Parathyroid adenoma (tissue), 2 donors: Measurements from ENCODE around the gene NAT14.

Source experiments
- H2AFZ ChIP-seq: fragments of 300-600 bp; sonication (generic); one replicate; pipeline ENCODE4 v1.7.0; 2017; ENCODE audit warnings: antibody characterized with exemption, mild to moderate bottlenecking
- H3K27ac ChIP-seq: fragments of 300-600 bp; sonication (generic); one replicate; pipeline ENCODE4 v1.7.0; 2017
- H3K27me3 ChIP-seq: fragments of 300-600 bp; sonication (generic); one replicate; pipeline ENCODE4 v1.7.0; 2017; ENCODE audit warnings: low read length; ENCODE audit not compliant: control insufficient read depth, insufficient read depth
- H3K36me3 ChIP-seq: fragments of 300-600 bp; sonication (generic); one replicate; pipeline ENCODE4 v1.7.0; 2017; ENCODE audit warnings: low read length; ENCODE audit not compliant: control insufficient read depth, insufficient read depth
- H3K4me1 ChIP-seq: fragments of 300-600 bp; sonication (generic); one replicate; pipeline ENCODE4 v1.7.0; 2017; ENCODE audit warnings: control low read depth
- H3K4me2 ChIP-seq: fragments of 300-600 bp; sonication (generic); one replicate; pipeline ENCODE4 v1.7.0; 2017; ENCODE audit warnings: low read length
- H3K4me3 ChIP-seq: fragments of 300-600 bp; sonication (generic); one replicate; pipeline ENCODE4 v1.7.0; 2017; ENCODE audit warnings: low read depth, low read length
- H3K79me2 ChIP-seq: fragments of 300-600 bp; sonication (generic); one replicate; pipeline ENCODE4 v1.7.0; 2017; ENCODE audit warnings: control low read depth
- H3K9ac ChIP-seq: fragments of 300-600 bp; sonication (generic); one replicate; pipeline ENCODE4 v1.7.0; 2017; ENCODE audit warnings: mild to moderate bottlenecking
- H3K9me3 ChIP-seq: fragments of 300-600 bp; sonication (generic); one replicate; pipeline ENCODE4 v1.7.0; 2017; ENCODE audit warnings: low read length; ENCODE audit not compliant: control insufficient read depth
- TF ChIP-seq, protein P1 (sequence below): fragments of 300-600 bp; sonication (generic); IDR thresholded peaks from one replicate; pipeline ENCODE4 v1.7.0; 2017; ENCODE audit warnings: antibody characterized with exemption, mild to moderate bottlenecking
- donor health status: primary hyperparathyroidism.

The NAT14 gene

GRCh38 chr19:55484593-55485438, at the start of gene NAT14:
Gene NAT14 (plus strand): TSS chr19:55485188. CDS start chr19:55485709, 521 bp downstream.
- peak within 1 kb of the TSS; percentile 88 for H3K4me2 ChIP-seq
- no peak within 1 kb of the TSS for H3K9ac ChIP-seq
- H3K79me2 ChIP-seq = peaks cover 4% of the 10 kb centered on the region
- TF ChIP-seq, protein P1, sequence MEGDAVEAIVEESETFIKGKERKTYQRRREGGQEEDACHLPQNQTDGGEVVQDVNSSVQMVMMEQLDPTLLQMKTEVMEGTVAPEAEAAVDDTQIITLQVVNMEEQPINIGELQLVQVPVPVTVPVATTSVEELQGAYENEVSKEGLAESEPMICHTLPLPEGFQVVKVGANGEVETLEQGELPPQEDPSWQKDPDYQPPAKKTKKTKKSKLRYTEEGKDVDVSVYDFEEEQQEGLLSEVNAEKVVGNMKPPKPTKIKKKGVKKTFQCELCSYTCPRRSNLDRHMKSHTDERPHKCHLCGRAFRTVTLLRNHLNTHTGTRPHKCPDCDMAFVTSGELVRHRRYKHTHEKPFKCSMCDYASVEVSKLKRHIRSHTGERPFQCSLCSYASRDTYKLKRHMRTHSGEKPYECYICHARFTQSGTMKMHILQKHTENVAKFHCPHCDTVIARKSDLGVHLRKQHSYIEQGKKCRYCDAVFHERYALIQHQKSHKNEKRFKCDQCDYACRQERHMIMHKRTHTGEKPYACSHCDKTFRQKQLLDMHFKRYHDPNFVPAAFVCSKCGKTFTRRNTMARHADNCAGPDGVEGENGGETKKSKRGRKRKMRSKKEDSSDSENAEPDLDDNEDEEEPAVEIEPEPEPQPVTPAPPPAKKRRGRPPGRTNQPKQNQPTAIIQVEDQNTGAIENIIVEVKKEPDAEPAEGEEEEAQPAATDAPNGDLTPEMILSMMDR = no peak
- no peaks in the 10 kb centered on the region for H3K27me3 ChIP-seq
- peak within 1 kb of the TSS; percentile 64 for H3K4me3 ChIP-seq
- H2AFZ ChIP-seq = peak within 1 kb of the TSS; percentile 79
- peak within 1 kb of the TSS; percentile 64 for H3K27ac ChIP-seq
- no peaks in the 10 kb centered on the region for H3K9me3 ChIP-seq
- no peaks in the 10 kb centered on the region for H3K36me3 ChIP-seq
- H3K4me1 ChIP-seq = peaks cover 8% of the 10 kb centered on the region

- Histone ChIP-seq H3K9ac (no peak overlapping the region), H3K9me3 (no peaks in the 10 kb centered on the region), H3K4me1 (no peaks in the 10 kb centered on the region), H3K79me2 (no peaks in the 10 kb centered on the region), H3K4me3 (no peak overlapping the region), H3K27ac (no peak overlapping the region), H3K36me3 (no peaks in the 10 kb centered on the region), H2AFZ (no peak overlapping the region), H3K27me3 (peaks cover 8% of the 10 kb centered on the region), H3K4me2 (no peak overlapping the region)
- TF ChIP-seq, protein P1 = no peak
Observed at GRCh38 chr19:55436847-55437246, 48.1 kb upstream of the NAT14 start.

DNA sequence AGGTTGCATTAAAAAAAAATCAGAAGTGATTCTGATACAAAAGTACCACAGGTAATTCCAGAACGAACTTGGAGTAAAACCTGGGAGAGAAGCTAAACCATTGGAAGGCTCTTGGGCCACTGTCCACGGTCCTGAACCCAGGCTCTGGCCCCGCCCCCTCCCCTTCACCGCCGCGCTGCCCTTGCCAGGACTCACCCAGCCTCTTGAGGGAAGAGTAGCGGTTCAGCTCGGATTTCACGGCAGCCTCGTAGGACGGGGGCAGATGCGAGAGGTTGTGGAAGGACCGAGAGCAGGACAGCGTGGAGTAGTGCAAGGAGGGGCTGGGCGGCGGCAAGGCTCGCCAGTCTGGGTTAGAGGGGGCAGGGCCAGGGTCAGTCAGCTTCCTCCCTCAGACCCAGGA, 47.6 kb upstream of the NAT14 start:
- Histone ChIP-seq H3K4me2 (no peak overlapping the region), H3K27me3 (peaks cover 4% of the 10 kb centered on the region), H3K27ac (no peak overlapping the region), H3K9ac (no peak overlapping the region), H3K79me2 (no peaks in the 10 kb centered on the region), H3K4me3 (no peak overlapping the region), H2AFZ (no peak overlapping the region), H3K4me1 (no peaks in the 10 kb centered on the region), H3K36me3 (no peaks in the 10 kb centered on the region), H3K9me3 (no peaks in the 10 kb centered on the region)
- TF ChIP-seq, protein P1 = no peak

DNA sequence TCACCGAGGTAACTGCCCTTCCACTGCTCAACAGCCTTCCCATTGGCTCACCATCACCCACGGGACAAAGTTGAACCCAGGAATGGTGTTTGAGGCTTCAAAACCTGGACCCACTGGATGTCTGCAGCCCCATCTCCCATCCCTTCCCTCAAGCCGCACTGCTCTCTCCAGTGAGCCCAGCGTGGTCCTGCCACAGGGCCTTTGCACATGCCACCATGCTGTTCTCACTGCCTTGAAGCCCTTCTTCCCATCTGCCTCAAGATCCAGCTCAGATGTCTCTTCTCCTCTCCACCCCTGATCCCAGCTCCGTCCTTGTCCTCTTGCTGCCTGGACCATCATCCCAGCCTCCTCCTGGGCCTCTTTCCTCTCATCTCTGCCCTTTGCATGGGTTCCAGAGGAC, 45.9 kb upstream of the NAT14 start:
- Histone ChIP-seq H3K4me2 (no peak overlapping the region), H2AFZ (no peak overlapping the region), H3K4me3 (no peak overlapping the region), H3K4me1 (no peaks in the 10 kb centered on the region), H3K36me3 (no peaks in the 10 kb centered on the region), H3K79me2 (no peaks in the 10 kb centered on the region), H3K27ac (no peak overlapping the region), H3K9ac (no peak overlapping the region), H3K9me3 (no peaks in the 10 kb centered on the region), H3K27me3 (peaks cover 4% of the 10 kb centered on the region)
- TF ChIP-seq, protein P1 = no peak
